ENCODE measurements around the gene SSTR5. TPM values are rescaled to one million over a fixed set of nuclear protein-coding genes. Genes with fewer than 3 reads are reported as not detected.

The SSTR5 gene
- total RNA-seq, 4 donors from 2014 or later = not detected

- WGBS, 2 donors = 7 to 30% methylated on average over 3 to 6 of the region's 26 CpGs
- intact Hi-C loops (cut with DNase I) = no loop called here
- no peak for DNase-seq
- peaks cover 0 to 24% (median 4%) of the 10 kb centered on the region in 3 donors for H3K4me1 ChIP-seq
- no peaks in the 10 kb centered on the region for H3K9me3 ChIP-seq
- TF ChIP-seq POLR2A (IDR thresholded peaks at IDR 0.05) = no peak
- TF ChIP-seq CTCF (IDR thresholded peaks at IDR 0.05) = peak in 5 of 6 experiments; percentile 56 to 76 (median 69)
- H3K27me3 ChIP-seq = peaks cover 5 to 100% (median 14%) of the 10 kb centered on the region in 4 donors
- no peaks in the 10 kb centered on the region for H3K36me3 ChIP-seq
- H3K4me3 ChIP-seq = no peak overlapping the region
- H3K27ac ChIP-seq = no peak overlapping the region
Measured at GRCh38 chr16:1105888-1106620, 33.5 kb downstream of the SSTR5 start.

- Histone ChIP-seq H3K27me3 (peaks cover 5 to 100% (median 14%) of the 10 kb centered on the region in 4 donors), H3K9me3 (no peaks in the 10 kb centered on the region), H3K4me1 (peaks cover 0 to 24% (median 4%) of the 10 kb centered on the region in 3 donors), H3K27ac (no peak overlapping the region), H3K4me3 (no peak overlapping the region), H3K36me3 (no peaks in the 10 kb centered on the region)
- no peak for TF ChIP-seq CTCF (IDR thresholded peaks at IDR 0.05)
- no peak for TF ChIP-seq POLR2A (IDR thresholded peaks at IDR 0.05)
- intact Hi-C loops (cut with DNase I) = no loop called here
- 70% methylated on average over 2 of the region's 16 CpGs; no CpG with 5 or more reads in 1 of the 2 donors for WGBS, 2 donors
- no peak for DNase-seq
Measured at GRCh38 chr16:1106659-1107058, 34.1 kb downstream of the SSTR5 start.

GRCh38 chr16:1107141-1107540 lies 34.6 kb downstream of the SSTR5 start:
- Histone ChIP-seq H3K9me3 (no peaks in the 10 kb centered on the region), H3K27me3 (peaks cover 5 to 100% (median 14%) of the 10 kb centered on the region in 4 donors), H3K36me3 (no peaks in the 10 kb centered on the region), H3K27ac (no peak overlapping the region), H3K4me3 (no peak overlapping the region), H3K4me1 (peaks cover 0 to 24% (median 4%) of the 10 kb centered on the region in 3 donors)
- intact Hi-C loops (cut with DNase I) = no loop called here
- TF ChIP-seq POLR2A (IDR thresholded peaks at IDR 0.05) = no peak
- TF ChIP-seq CTCF (IDR thresholded peaks at IDR 0.05) = no peak
- WGBS, 2 donors = no CpG with 5 or more reads among the region's 22 CpGs
- no peak for DNase-seq

- Histone ChIP-seq H3K36me3 (no peaks in the 10 kb centered on the region), H3K9me3 (no peaks in the 10 kb centered on the region), H3K27me3 (peaks cover 5 to 100% (median 14%) of the 10 kb centered on the region in 4 donors), H3K27ac (no peak overlapping the region), H3K4me1 (peaks cover 0 to 24% (median 4%) of the 10 kb centered on the region in 3 donors), H3K4me3 (no peak overlapping the region)
- intact Hi-C loops (cut with DNase I) = no loop called here
- DNase-seq = no peak
- 57% methylated on average over 6 of the region's 12 CpGs; no CpG with 5 or more reads in 1 of the 2 donors for WGBS, 2 donors
- TF ChIP-seq CTCF (IDR thresholded peaks at IDR 0.05) (no peak), POLR2A (IDR thresholded peaks at IDR 0.05) (no peak)
Measured at GRCh38 chr16:1107731-1108130, 35.2 kb downstream of the SSTR5 start.
